Tibial nerve (tissue), 4 donors: ENCODE data around the gene ARHGEF11.

Source experiments
- EP300 ChIP-seq, 2 donors: sonication (generic); formaldehyde crosslinking; IDR thresholded peaks; one replicate each; pipeline ENCODE4 v1.6.1; 2017; ENCODE audit warnings: antibody characterized with exemption in 2 of 2, mild to moderate bottlenecking in 1 of 2
- POLR2A ChIP-seq, 2 donors: fragments of 450-650 bp; IDR thresholded peaks; one replicate each; pipeline ENCODE4 v1.6.1; 2017; ENCODE audit warnings: antibody characterized with exemption in 2 of 2, mild to moderate bottlenecking in 2 of 2, moderate library complexity in 2 of 2
- TF ChIP-seq, protein P1 (sequence below), 5 experiments: fragments of 200-600 bp in 3 of 5; fragments of 450-650 bp in 2 of 5; sonication (generic) in 3 of 5; IDR thresholded peaks; one replicate each; pipeline ENCODE4 v1.5.1; 2016 to 2019; ENCODE audit warnings: antibody characterized with exemption in 5 of 5, mild to moderate bottlenecking in 3 of 5, moderate library complexity in 2 of 5

DNA sequence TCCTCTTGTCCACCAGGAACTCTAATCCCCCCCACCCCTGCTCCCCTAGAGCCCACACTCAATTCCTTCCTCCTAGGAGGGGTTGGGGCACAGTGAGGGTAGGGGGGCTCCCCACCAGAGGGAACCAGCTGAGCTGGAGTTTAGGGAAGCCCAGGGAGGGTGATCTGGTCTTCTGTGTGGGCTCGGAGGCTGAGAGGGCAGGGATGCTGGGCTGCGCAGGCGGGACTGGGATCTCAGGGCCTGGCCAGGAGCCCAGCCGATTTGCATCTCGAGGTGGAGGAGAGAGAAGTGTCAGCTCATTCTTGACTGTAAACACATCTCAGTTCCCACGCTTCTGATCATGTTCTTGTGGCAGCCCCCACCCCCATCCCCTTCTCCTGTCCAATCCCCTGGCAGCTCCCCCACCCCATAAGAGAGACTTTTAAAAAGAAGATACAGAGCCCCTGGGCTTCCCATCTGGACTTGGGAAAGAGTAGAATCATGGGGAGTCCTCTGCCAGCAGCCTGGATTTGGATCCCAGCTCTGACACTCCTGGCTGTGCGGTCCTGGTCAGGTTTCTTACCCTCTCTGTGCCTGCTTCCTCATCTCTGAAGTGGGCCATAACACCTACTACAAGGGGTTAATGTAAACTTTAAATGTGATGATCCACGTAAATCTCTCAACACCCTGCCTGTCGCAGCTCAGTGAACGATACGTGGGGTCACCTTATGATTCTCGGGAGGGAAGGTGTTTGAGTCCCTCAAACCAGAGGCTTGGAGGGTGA, 145.4 kb downstream of the ARHGEF11 start:
- TF ChIP-seq, protein P1, sequence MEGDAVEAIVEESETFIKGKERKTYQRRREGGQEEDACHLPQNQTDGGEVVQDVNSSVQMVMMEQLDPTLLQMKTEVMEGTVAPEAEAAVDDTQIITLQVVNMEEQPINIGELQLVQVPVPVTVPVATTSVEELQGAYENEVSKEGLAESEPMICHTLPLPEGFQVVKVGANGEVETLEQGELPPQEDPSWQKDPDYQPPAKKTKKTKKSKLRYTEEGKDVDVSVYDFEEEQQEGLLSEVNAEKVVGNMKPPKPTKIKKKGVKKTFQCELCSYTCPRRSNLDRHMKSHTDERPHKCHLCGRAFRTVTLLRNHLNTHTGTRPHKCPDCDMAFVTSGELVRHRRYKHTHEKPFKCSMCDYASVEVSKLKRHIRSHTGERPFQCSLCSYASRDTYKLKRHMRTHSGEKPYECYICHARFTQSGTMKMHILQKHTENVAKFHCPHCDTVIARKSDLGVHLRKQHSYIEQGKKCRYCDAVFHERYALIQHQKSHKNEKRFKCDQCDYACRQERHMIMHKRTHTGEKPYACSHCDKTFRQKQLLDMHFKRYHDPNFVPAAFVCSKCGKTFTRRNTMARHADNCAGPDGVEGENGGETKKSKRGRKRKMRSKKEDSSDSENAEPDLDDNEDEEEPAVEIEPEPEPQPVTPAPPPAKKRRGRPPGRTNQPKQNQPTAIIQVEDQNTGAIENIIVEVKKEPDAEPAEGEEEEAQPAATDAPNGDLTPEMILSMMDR (IDR thresholded peaks at IDR 0.05), result no peak
- no peak for TF ChIP-seq POLR2A (IDR thresholded peaks at IDR 0.05)
- TF ChIP-seq EP300 (IDR thresholded peaks at IDR 0.05), result no peak
